CD4-positive, alpha-beta T cell treated with Interleukin-2 at 100 ng/mL for 4 hours (primary cell): Measurements from ENCODE around the gene TMA7.
"Not testable (repeated sequence)": the region's sequence is repeated elsewhere in the genome, so short reads cannot be mapped to it uniquely, and the experiment has no call there.

ENCODE experiments used
- DNase-seq: peaks from one replicate; pipeline ENCODE4 v3.0.0-alpha.2; 2020; ENCODE audit warnings: low spot score

The TMA7 gene

DNA sequence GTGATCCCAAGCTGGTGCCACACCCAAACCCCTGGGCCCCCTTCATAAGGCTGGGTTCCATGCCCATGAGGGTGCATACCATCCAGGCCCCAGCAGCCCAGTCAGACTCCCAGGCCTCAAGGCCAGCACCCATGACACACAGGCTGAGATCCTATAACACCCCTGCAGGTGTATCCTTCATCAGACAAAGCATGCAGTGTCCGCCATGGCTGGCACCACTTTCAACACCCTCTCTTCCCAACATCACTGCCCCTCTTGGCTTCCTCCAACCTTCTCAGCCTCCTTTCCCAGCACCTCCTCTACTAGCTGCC is 3.6 kb upstream of the TMA7 start:
- DNase-seq = no peak

GRCh38 chr3:48436855-48437254 is 3.2 kb upstream of the TMA7 start:
- DNase-seq = no peak

DNA sequence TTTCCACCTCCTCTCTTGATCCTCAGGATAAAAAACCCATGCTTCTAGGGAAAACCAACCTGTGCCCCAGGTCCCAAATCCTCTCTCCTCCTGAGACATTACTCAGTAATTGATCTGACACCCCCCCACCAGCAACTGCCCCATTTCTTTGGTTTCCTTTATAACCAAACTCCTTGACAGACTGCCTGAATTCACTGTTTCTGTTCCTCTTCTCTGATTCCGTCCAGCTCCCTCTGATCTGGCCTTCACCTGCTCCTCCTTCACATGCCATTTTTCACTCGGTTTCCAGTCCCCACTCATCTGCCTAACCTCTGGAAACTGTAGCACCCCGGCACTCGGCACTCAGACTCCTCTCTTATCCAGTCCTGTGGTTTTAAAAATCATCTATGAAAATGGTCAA is 2.2 kb upstream of the TMA7 start:
- no peak for DNase-seq

DNA sequence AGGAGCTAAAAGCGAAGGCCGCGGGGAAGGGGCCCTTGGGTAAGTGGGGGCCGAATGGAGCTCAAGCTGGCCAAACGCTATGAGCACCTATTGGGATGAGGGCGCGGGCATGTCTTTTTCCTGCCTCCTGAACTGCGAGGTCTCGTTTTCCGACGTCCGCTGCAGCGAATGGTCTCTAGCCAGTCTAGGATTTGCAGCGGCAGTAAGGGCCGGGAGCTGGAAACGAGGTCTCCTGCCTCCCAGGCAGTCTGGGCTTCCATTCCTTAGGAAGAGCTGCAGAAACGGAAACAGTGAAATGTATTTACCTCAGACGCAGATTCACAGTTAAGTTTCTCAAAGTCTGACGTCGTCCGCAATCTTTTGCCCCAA is 517 bp downstream of the TMA7 start:
- DNase-seq = no peak

GRCh38 chr3:48441940-48442339 is 1.9 kb downstream of the TMA7 start:
- no peak for DNase-seq

DNA sequence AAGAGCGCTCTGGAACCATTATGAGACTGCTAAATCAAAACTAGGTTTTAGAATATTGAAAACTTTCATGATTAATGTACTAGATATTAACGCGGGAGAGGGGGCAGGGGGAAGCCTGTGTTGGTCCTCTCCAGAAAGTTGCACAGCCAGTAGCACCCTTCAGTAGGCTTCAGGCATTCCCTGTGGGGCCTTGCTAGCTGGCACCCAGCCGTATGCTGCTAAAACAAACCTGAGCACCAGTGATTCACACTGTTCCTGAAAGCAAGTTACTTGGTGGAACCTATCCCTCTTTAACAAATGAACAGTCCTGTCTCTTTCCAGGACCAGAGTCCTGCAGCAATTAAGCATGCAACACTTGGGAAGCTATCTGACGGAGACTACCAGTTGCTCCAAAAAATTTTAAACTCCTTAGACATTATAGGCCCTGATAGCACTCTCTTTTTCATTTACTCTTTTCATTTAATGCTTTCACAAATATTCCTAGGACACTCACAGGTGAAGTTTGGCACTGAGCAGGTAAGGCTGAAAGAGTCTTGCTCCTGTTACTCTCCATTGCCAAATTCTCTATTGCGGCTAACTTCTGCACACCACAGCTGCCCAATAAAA is 5.3 kb downstream of the TMA7 start:
- DNase-seq = no peak

GRCh38 chr3:48446043-48446424 is 6.0 kb downstream of the TMA7 start:
- DNase-seq = no peak

DNA sequence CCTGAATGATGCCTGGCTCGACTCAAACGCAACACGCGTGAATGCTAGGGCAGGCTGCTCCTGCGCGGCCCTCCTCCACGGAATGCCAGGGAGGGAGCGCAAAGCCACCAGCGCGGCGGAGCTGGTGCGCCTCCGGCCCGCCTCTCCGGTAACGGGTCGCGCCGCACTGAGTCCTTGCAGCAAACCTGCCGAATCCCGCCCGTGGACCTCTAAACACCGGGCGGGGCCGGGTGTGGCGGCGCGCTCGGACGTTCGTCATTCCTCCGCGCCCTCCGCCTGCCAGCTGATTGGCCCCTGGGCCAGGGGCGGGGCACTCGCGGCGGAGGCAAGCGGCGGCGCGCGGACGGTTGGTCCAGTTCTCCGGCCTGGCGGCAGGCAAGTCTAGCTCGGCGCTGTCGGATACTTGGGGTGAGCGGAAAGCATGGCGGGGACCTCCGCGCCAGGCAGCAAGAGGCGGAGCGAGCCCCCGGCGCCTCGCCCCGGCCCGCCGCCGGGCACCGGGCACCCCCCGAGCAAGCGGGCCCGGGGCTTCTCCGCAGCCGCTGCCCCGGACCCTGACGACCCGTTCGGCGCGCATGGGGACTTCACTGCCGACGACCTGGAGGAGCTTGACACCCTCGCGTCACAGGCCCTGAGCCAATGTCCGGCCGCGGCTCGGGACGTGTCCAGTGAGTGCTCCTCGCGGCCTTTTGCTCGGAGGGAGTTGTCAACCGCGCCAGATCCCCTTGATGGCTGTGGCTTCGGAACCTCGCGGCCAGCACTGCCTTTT is 6.6 kb downstream of the TMA7 start, which contains the start of gene ATRIP:
ATRIP (plus strand) TSS at position 313 of the 769 bp plus-strand sequence; CDS start at position 422, 109 bp downstream.
- DNase-seq = peak; percentile 84

DNA sequence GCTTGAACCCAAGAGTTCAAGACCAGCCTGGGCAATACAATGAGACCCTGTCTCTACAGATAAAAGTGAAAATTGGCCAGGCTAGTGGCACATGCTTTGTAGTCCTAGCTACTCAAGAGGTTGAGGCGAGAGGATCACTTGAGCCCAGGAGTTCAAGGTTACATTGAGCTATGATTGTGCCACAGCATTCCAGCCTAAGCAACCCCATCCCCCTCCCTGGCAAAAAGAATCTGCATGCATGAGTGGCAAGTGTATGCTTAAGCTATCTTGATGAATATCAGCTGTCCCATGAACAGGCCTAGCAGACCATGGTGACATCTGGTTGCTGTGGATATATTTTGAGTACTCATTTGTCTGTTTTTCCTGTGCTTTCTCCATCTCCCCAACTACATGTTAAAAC is 11.2 kb downstream of the TMA7 start:
- no peak for DNase-seq

DNA sequence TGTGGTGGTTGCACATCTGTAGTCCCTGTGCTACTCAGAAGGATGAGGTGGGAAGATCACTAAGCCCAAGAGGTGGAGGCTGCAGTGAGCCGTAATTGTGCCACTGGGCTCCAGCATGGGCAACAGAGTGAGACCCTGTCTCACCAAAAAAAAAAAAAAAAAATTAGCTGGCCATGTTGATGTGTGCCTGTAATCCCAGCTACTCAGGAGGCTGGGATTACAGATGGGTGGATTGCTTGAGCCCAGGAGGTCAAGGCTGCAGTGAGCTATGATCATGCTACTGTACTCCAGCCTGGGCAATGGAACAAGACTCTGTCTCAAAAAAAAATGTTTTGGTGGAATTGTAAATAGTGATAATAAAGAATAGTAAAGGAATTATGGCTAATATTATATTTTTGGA is 16.4 kb downstream of the TMA7 start:
- DNase-seq = no peak

GRCh38 chr3:48459331-48459730 is 19.3 kb downstream of the TMA7 start:
- DNase-seq = no peak

DNA sequence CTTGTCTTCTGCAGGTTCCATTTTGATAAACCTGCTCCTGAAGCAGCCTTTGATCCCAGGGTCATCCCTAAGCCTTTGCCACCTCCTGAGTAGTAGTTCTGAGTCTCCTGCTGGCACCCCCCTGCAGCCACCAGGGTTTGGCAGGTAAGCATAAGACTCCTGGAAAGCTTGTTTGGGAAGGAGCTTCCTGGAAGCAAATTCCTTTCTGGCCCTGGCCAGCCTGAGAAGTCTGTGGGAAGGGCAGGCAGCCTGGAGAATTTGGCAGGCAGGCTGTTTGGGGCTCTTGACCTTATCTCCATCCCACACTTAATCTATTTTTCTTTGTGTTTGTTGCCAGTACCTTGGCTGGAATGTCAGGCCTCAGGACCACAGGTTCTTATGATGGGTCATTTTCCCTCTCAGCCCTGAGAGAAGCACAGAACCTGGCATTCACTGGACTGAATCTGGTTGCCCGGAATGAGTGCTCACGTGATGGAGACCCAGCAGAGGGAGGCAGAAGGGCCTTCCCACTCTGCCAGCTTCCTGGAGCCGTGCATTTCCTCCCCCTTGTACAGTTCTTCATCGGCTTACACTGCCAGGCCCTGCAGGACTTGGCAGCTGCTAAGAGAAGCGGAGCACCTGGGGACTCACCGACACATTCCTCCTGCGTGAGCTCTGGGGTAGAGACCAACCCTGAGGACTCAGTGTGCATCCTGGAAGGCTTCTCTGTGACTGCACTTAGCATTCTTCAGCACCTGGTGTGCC is 19.9 kb downstream of the TMA7 start:
- DNase-seq = no peak

GRCh38 chr3:48460517-48460902 is 20.5 kb downstream of the TMA7 start:
- DNase-seq = no peak

DNA sequence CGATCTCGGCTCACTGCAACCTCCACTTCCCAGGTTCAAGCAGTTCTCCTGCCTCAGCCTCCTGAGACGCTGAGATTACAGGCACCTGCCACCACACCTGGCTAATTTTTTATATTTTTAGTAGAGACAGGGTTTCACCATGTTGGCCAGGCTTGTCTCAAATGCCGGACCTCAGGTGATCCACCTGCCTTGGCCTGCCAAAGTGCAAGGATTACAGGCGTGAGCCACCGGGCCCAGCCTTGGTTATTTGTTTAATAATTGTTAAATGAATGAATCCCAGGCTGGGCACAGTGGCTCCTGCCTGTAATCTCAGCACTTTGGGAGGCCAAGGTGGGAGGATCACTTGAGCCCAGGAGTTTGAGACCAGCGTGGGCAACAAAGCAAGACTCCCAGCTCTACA is 21.7 kb downstream of the TMA7 start:
- not testable (repeated sequence) for DNase-seq

- no peak for DNase-seq
Measured at GRCh38 chr3:48463703-48464102, 23.6 kb downstream of the TMA7 start.

- no peak for DNase-seq
Measured at GRCh38 chr3:48464713-48465221, 24.7 kb downstream of the TMA7 start.

- DNase-seq = no peak
Measured at GRCh38 chr3:48465237-48465530, 25.1 kb downstream of the TMA7 start.

DNA sequence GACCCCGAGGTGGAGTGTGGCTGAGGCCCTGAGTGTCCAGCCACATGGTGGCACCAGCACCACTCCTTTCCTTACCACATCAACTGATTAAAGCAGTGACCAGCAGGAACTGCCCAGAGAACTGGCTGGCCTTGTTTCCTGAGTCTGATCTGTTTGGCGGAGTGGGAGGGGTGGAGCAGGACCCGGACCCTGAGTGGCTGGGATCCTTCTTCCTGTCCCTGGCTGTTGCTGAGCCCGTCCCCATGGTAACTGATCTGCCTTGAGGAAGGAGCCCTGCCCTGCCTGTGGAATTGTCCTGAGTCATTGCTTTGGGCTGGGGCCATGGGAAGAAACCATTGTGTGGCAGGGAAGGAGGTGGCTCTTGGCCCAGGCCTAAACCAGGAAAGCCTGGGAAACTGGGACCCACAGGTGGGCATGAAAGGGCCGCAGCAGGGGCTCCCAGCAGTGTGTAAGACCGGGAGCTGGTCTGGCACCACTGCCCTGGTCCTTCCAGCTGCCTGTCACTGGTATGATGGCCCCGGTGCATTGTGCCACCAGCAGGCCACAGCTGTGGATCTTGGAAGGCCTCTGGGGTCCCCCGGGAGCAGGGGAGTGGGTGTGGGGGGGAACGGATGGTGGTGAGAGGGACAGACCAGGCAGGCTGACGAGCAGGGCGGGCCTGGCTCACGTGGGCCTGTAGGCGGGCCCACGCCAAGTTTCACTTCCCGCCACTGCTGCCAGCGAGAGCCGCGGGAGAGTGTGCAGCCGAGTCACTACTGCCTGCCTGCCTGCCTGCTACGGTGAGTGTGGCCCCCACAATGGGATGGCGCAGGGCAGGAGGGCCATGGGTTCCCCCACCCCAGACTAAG is 25.7 kb downstream of the TMA7 start:
- peak; percentile 76 for DNase-seq

DNA sequence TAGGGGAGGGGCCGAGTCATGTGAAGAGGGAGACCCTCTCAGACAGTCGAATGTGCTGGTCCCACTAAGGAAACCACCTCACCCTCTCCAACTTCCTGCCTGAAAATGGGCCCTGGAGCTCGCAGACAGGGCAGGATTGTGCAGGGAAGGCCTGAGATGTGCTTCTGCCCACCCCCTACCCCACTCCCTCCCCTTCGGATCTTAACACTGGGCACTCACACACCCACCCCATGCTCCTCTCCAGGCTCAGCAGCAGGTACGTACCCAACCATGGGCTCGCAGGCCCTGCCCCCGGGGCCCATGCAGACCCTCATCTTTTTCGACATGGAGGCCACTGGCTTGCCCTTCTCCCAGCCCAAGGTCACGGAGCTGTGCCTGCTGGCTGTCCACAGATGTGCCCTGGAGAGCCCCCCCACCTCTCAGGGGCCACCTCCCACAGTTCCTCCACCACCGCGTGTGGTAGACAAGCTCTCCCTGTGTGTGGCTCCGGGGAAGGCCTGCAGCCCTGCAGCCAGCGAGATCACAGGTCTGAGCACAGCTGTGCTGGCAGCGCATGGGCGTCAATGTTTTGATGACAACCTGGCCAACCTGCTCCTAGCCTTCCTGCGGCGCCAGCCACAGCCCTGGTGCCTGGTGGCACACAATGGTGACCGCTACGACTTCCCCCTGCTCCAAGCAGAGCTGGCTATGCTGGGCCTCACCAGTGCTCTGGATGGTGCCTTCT is 26.5 kb downstream of the TMA7 start:
- DNase-seq = peak; percentile 27

- no peak for DNase-seq
Measured at GRCh38 chr3:48467110-48467454, 27.0 kb downstream of the TMA7 start.

DNA sequence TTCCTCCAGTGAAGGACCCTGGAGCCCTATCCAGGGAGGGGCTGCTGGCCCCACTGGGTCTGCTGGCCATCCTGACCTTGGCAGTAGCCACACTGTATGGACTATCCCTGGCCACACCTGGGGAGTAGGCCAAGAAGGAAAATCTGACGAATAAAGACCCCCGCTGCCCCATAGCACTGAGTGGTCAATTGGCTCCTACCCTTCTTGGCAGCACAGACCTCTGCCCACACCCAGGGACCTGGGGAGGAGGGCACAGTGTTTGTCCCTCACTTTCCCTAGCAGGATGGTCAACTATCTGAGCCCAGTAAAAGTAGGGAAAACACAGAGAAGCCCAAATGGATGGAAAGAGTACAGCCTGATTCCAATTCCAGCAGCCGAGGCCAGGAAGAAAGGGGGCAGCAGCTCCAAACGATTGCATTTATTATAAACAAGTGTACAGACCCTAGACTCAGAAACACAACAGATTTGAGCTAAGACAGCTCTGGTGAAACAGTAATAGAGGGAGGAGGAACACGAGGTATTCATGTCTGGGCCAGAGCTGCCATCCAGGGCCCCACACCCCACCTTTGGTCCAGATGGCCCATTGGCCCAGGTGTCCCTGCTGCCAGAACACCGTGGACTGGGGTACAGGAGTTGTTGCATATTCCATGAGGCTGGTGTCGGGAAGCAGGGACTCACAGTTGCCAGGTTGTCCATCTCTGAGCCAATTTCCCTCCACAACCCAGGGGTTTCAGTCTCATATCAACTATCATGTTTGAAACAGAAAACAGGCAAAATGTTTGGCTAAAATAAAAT is 27.6 kb downstream of the TMA7 start:
- DNase-seq = no peak
